Activated gamma-delta T cell treated with anti-CD3 and anti-CD28 coated beads, Interleukin-2, amount 50 U/mL, for 16 hours (primary cell): ENCODE data around the gene HDAC5.
"Not testable (repeated sequence)": the region's sequence is repeated elsewhere in the genome, so short reads cannot be mapped to it uniquely, and the experiment has no call there.

Source experiments
- DNase-seq: peaks from one replicate; pipeline ENCODE4 v3.0.0-alpha.2; 2020; ENCODE audit warnings: low read depth

The HDAC5 gene

GRCh38 chr17:44110823-44111633 lies 12.4 kb downstream of the HDAC5 start:
- peak; percentile 15 for DNase-seq

- no peak for DNase-seq
Observed at GRCh38 chr17:44110011-44110686, 13.3 kb downstream of the HDAC5 start.

- DNase-seq = no peak
Observed at GRCh38 chr17:44109312-44109630, 14.2 kb downstream of the HDAC5 start.

- no peak for DNase-seq
Observed at GRCh38 chr17:44108440-44109311, 14.8 kb downstream of the HDAC5 start.

GRCh38 chr17:44106801-44107200 lies 16.6 kb downstream of the HDAC5 start:
- DNase-seq = no peak

- DNase-seq = no peak
Observed at GRCh38 chr17:44105941-44106340, 17.5 kb downstream of the HDAC5 start.

GRCh38 chr17:44105483-44105882 lies 18.0 kb downstream of the HDAC5 start:
- no peak for DNase-seq

GRCh38 chr17:44102849-44103622 lies 20.4 kb downstream of the HDAC5 start:
- DNase-seq = no peak

GRCh38 chr17:44101858-44102257 lies 21.6 kb downstream of the HDAC5 start:
- not testable (repeated sequence) for DNase-seq

GRCh38 chr17:44097110-44097958 lies 26.1 kb downstream of the HDAC5 start:
- no peak for DNase-seq

GRCh38 chr17:44095647-44096496 lies 27.6 kb downstream of the HDAC5 start:
- DNase-seq = no peak

- no peak for DNase-seq
Observed at GRCh38 chr17:44095388-44095646, 28.1 kb downstream of the HDAC5 start.

- no peak for DNase-seq
Observed at GRCh38 chr17:44094701-44095387, 28.6 kb downstream of the HDAC5 start.

GRCh38 chr17:44093231-44093900 lies 30.1 kb downstream of the HDAC5 start:
- no peak for DNase-seq

GRCh38 chr17:44092051-44092450 lies 31.4 kb downstream of the HDAC5 start:
- DNase-seq = no peak

GRCh38 chr17:44091200-44091997 lies 32.0 kb downstream of the HDAC5 start:
- DNase-seq = no peak

- DNase-seq = no peak
Observed at GRCh38 chr17:44088254-44088653, 35.2 kb downstream of the HDAC5 start.

GRCh38 chr17:44087319-44087718 lies 36.1 kb downstream of the HDAC5 start:
- no peak for DNase-seq
